SU-DHL-6 (cell line): ENCODE data around the gene MEIS3.

Source experiments
- EZH2phosphoT487 ChIP-seq: fragments of 200-600 bp; sonication (generic), shearing (Covaris generic); conservative IDR thresholded peaks from 2 replicates; pipeline ENCODE4 v1.6.1; 2018; ENCODE audit warnings: mild to moderate bottlenecking, antibody characterized with exemption, low read length, moderate library complexity, mixed read lengths
- TF ChIP-seq, protein P1 (sequence below): fragments of 200-600 bp; sonication (generic); IDR thresholded peaks from one replicate; pipeline ENCODE4 v1.5.1; 2017; ENCODE audit warnings: antibody characterized with exemption, mild to moderate bottlenecking, low read length, moderate library complexity; ENCODE audit not compliant: insufficient read depth, poor library complexity, severe bottlenecking

DNA sequence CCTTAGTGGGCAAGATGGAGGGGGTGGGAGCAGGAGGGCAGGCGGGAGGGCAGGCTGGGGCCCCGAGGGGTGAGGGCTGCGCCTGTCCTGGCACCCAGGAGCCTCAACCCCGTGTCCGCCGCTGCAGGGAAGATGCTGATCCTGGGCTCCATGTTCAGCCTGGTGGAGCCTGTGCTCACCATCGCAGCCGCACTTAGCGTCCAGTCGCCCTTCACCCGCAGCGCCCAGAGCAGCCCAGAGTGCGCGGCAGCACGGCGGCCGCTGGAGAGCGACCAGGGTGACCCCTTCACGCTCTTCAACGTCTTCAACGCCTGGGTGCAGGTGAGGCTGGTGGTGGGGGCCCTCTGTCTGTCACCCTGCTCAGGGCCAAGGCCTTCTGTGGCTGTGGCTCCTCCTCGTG is 46.7 kb downstream of the MEIS3 start:
- TF ChIP-seq, protein P1, sequence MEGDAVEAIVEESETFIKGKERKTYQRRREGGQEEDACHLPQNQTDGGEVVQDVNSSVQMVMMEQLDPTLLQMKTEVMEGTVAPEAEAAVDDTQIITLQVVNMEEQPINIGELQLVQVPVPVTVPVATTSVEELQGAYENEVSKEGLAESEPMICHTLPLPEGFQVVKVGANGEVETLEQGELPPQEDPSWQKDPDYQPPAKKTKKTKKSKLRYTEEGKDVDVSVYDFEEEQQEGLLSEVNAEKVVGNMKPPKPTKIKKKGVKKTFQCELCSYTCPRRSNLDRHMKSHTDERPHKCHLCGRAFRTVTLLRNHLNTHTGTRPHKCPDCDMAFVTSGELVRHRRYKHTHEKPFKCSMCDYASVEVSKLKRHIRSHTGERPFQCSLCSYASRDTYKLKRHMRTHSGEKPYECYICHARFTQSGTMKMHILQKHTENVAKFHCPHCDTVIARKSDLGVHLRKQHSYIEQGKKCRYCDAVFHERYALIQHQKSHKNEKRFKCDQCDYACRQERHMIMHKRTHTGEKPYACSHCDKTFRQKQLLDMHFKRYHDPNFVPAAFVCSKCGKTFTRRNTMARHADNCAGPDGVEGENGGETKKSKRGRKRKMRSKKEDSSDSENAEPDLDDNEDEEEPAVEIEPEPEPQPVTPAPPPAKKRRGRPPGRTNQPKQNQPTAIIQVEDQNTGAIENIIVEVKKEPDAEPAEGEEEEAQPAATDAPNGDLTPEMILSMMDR, result no peak
- TF ChIP-seq EZH2phosphoT487, result no peak
